Suprapubic skin (tissue), 4 donors: ENCODE data around the gene MET. TPM values are rescaled to one million over a fixed set of nuclear protein-coding genes. Genes with fewer than 3 reads are reported as not detected.

ENCODE experiments used
- DNase-seq, 2 donors: peaks; one replicate each; pipeline ENCODE4 v3.0.0-alpha.2; 2019; ENCODE audit warnings: low spot score in 2 of 2
- H3K27ac ChIP-seq: fragments of 200-600 bp; sonication (generic); one replicate; pipeline ENCODE4 v1.5.1; 2019
- H3K27me3 ChIP-seq: fragments of 200-600 bp; sonication (generic); one replicate; pipeline ENCODE4 v1.5.1; 2019
- H3K36me3 ChIP-seq: fragments of 200-600 bp; sonication (generic); one replicate; pipeline ENCODE4 v1.5.1; 2019
- H3K4me1 ChIP-seq: fragments of 200-600 bp; sonication (generic); one replicate; pipeline ENCODE4 v1.5.1; 2019
- H3K4me3 ChIP-seq: fragments of 200-600 bp; sonication (generic); one replicate; pipeline ENCODE4 v1.5.1; 2019; ENCODE audit warnings: mild to moderate bottlenecking
- H3K9me3 ChIP-seq: fragments of 200-600 bp; sonication (generic); one replicate; pipeline ENCODE4 v1.5.1; 2019
- CTCF ChIP-seq, 2 donors: fragments of 200-600 bp in 1 of 2; fragments of 450-650 bp in 1 of 2; sonication (generic) in 1 of 2; IDR thresholded peaks; one replicate each; pipeline ENCODE4 v1.5.1; 2016 to 2019; ENCODE audit warnings: antibody characterized with exemption in 2 of 2, mild to moderate bottlenecking in 1 of 2, moderate library complexity in 1 of 2
- EP300 ChIP-seq: sonication (generic); formaldehyde crosslinking; IDR thresholded peaks from one replicate; pipeline ENCODE4 v1.6.1; 2017; ENCODE audit warnings: antibody characterized with exemption
- POLR2A ChIP-seq, 2 donors: fragments of 450-650 bp; IDR thresholded peaks; one replicate each; pipeline ENCODE4 v1.6.1; 2017; ENCODE audit warnings: antibody characterized with exemption in 2 of 2, mild to moderate bottlenecking in 2 of 2, moderate library complexity in 2 of 2
- POLR2AphosphoS5 ChIP-seq, 3 donors: sonication (generic); formaldehyde crosslinking; IDR thresholded peaks; one replicate each; pipeline ENCODE4 v1.6.1; 2017; ENCODE audit warnings: antibody characterized with exemption in 3 of 3
- WGBS: methylation state at CpG from one replicate; pipeline ENCODE4 v1.1.5; 2018; 5-methylcytosine and 5-hydroxymethylcytosine counted together
- total RNA-seq, 4 donors: library from RNA; depleted of rRNA; stranded (reverse); fragments of >200 nt; gene quantifications; one replicate each; pipeline ENCODE4 v1.1.0, GENCODE V29; 2016

MET gene
- total RNA-seq, 4 donors from 2014 or later, result 22.8 to 41.2 (median 32.0) TPM

- Histone ChIP-seq H3K9me3 (no peaks in the 10 kb centered on the region), H3K4me3 (no peak overlapping the region), H3K36me3 (no peaks in the 10 kb centered on the region), H3K4me1 (peaks cover 16% of the 10 kb centered on the region), H3K27me3 (no peaks in the 10 kb centered on the region), H3K27ac (no peak overlapping the region)
- no peak for TF ChIP-seq EP300
- WGBS, result 66% methylated on average over 2 of the region's 2 CpGs
- DNase-seq, result no peak
Observed at GRCh38 chr7:116698396-116698795, 26.4 kb downstream of the MET start.

- TF ChIP-seq POLR2A (IDR thresholded peaks at IDR 0.05), result no peak
- no peak for TF ChIP-seq EP300
- no peak for TF ChIP-seq POLR2AphosphoS5 (IDR thresholded peaks at IDR 0.05)
- no peak for TF ChIP-seq CTCF (IDR thresholded peaks at IDR 0.05)
- H3K27ac ChIP-seq, result no peak overlapping the region
- H3K27me3 ChIP-seq, result no peaks in the 10 kb centered on the region
- no peaks in the 10 kb centered on the region for H3K36me3 ChIP-seq
- no peak for DNase-seq
- WGBS, result 74% methylated on average over 12 of the region's 12 CpGs
- peaks cover 16% of the 10 kb centered on the region for H3K4me1 ChIP-seq
- no peak overlapping the region for H3K4me3 ChIP-seq
- H3K9me3 ChIP-seq, result no peaks in the 10 kb centered on the region
Observed at GRCh38 chr7:116698930-116699721, 27.1 kb downstream of the MET start.

GRCh38 chr7:116699722-116700120, 27.7 kb downstream of the MET start:
- Histone ChIP-seq H3K4me1 (peaks cover 16% of the 10 kb centered on the region), H3K36me3 (no peaks in the 10 kb centered on the region), H3K9me3 (no peaks in the 10 kb centered on the region), H3K27me3 (no peaks in the 10 kb centered on the region), H3K4me3 (no peak overlapping the region), H3K27ac (no peak overlapping the region)
- 82% methylated on average over 6 of the region's 6 CpGs for WGBS
- TF ChIP-seq CTCF (IDR thresholded peaks at IDR 0.05), result no peak
- no peak for TF ChIP-seq POLR2A (IDR thresholded peaks at IDR 0.05)
- no peak for TF ChIP-seq POLR2AphosphoS5 (IDR thresholded peaks at IDR 0.05)
- no peak for TF ChIP-seq EP300
- no peak for DNase-seq

- H3K27ac ChIP-seq, result peak overlapping the region; percentile 48
- H3K36me3 ChIP-seq, result no peaks in the 10 kb centered on the region
- peaks cover 34% of the 10 kb centered on the region for H3K4me1 ChIP-seq
- no peak overlapping the region for H3K4me3 ChIP-seq
- WGBS, result 40% methylated on average over 2 of the region's 2 CpGs
- TF ChIP-seq POLR2AphosphoS5 (IDR thresholded peaks at IDR 0.05) (no peak), EP300 (no peak), POLR2A (IDR thresholded peaks at IDR 0.05) (no peak), CTCF (IDR thresholded peaks at IDR 0.05) (no peak)
- no peaks in the 10 kb centered on the region for H3K27me3 ChIP-seq
- no peaks in the 10 kb centered on the region for H3K9me3 ChIP-seq
- no peak for DNase-seq
Observed at GRCh38 chr7:116702046-116702785, 30.2 kb downstream of the MET start.

GRCh38 chr7:116704650-116705228, 32.7 kb downstream of the MET start:
- no peak for TF ChIP-seq EP300
- TF ChIP-seq POLR2AphosphoS5 (IDR thresholded peaks at IDR 0.05), result no peak
- TF ChIP-seq POLR2A (IDR thresholded peaks at IDR 0.05), result no peak
- TF ChIP-seq CTCF (IDR thresholded peaks at IDR 0.05), result no peak
- Histone ChIP-seq H3K27me3 (no peaks in the 10 kb centered on the region), H3K27ac (no peak overlapping the region), H3K36me3 (no peaks in the 10 kb centered on the region), H3K4me3 (no peak overlapping the region), H3K4me1 (peaks cover 38% of the 10 kb centered on the region), H3K9me3 (no peaks in the 10 kb centered on the region)
- WGBS, result 80% methylated on average over 2 of the region's 2 CpGs
- no peak for DNase-seq
